Tibial artery (tissue), 4 donors: ENCODE measurements around the gene FMO4.

Experiments used
- DNase-seq, 2 donors: peaks; one replicate each; pipeline ENCODE4 v3.0.0-alpha.2; 2019
- H3K27ac ChIP-seq, 2 donors: fragments of 200-600 bp; sonication (generic) in 1 of 2; 1 replicate in 1 of 2; 2 replicates in 1 of 2; pipeline ENCODE4 v1.5.1; 2018 to 2019; ENCODE audit warnings: mild to moderate bottlenecking in 1 of 2
- H3K27me3 ChIP-seq, 2 donors: fragments of 200-600 bp; sonication (generic) in 1 of 2; one replicate each; pipeline versions ENCODE4 v1.5.1 to v1.6.0; 2016 to 2019
- H3K36me3 ChIP-seq, 3 donors: fragments of 200-600 bp; sonication (generic) in 2 of 3; one replicate each; pipeline ENCODE4 v1.5.1; 2016 to 2019; ENCODE audit warnings: mild to moderate bottlenecking in 2 of 3
- H3K4me1 ChIP-seq, 4 donors: fragments of 200-600 bp; sonication (generic) in 2 of 4; 1 replicate in 3 of 4; 2 replicates in 1 of 4; pipeline ENCODE4 v1.5.1; 2016 to 2019
- H3K4me3 ChIP-seq, 2 donors: fragments of 200-600 bp; sonication (generic) in 1 of 2; 1 replicate in 1 of 2; 2 replicates in 1 of 2; pipeline ENCODE4 v1.5.1; 2018 to 2019; ENCODE audit warnings: mild to moderate bottlenecking in 2 of 2
- H3K9me3 ChIP-seq, 3 donors: fragments of 200-600 bp; sonication (generic) in 1 of 3; one replicate each; pipeline ENCODE4 v1.5.1; 2016 to 2019
- CTCF ChIP-seq, 2 experiments: fragments of 200-600 bp in 1 of 2; fragments of 450-650 bp in 1 of 2; IDR thresholded peaks; one replicate each; pipeline ENCODE4 v1.5.1; 2017 to 2019; ENCODE audit warnings: antibody characterized with exemption in 2 of 2, mild to moderate bottlenecking in 1 of 2, moderate library complexity in 1 of 2
- intact Hi-C: fragments of 100-400 bp; cut with DNase I; formaldehyde crosslinking; loops from one replicate; pipeline ENCODE4 v1.15.0; 2023; ENCODE audit warnings: low total_unique reads

FMO4 gene

GRCh38 chr1:171277534-171277933, 36.4 kb upstream of the FMO4 start:
- TF ChIP-seq CTCF (IDR thresholded peaks at IDR 0.05) = no peak
- Histone ChIP-seq H3K9me3 (no peaks in the 10 kb centered on the region), H3K36me3 (no peaks in the 10 kb centered on the region), H3K27me3 (no peaks in the 10 kb centered on the region), H3K27ac (no peak overlapping the region), H3K4me1 (no peaks in the 10 kb centered on the region), H3K4me3 (no peak overlapping the region)
- intact Hi-C loops = no loop called here
- DNase-seq = no peak

GRCh38 chr1:171279234-171279633, 34.7 kb upstream of the FMO4 start:
- no peaks in the 10 kb centered on the region for H3K4me1 ChIP-seq
- no peaks in the 10 kb centered on the region for H3K9me3 ChIP-seq
- H3K4me3 ChIP-seq = no peak overlapping the region
- DNase-seq = no peak
- H3K36me3 ChIP-seq = no peaks in the 10 kb centered on the region
- H3K27ac ChIP-seq = no peak overlapping the region
- no peak for TF ChIP-seq CTCF (IDR thresholded peaks at IDR 0.05)
- intact Hi-C loops = no loop called here
- no peaks in the 10 kb centered on the region for H3K27me3 ChIP-seq

GRCh38 chr1:171279678-171280077, 34.3 kb upstream of the FMO4 start:
- TF ChIP-seq CTCF (IDR thresholded peaks at IDR 0.05) = no peak
- intact Hi-C loops = no loop called here
- Histone ChIP-seq H3K36me3 (no peaks in the 10 kb centered on the region), H3K27ac (no peak overlapping the region), H3K4me1 (no peaks in the 10 kb centered on the region), H3K9me3 (no peaks in the 10 kb centered on the region), H3K27me3 (no peaks in the 10 kb centered on the region), H3K4me3 (no peak overlapping the region)
- no peak for DNase-seq

- Histone ChIP-seq H3K36me3 (no peaks in the 10 kb centered on the region), H3K9me3 (no peaks in the 10 kb centered on the region), H3K4me1 (no peaks in the 10 kb centered on the region), H3K27ac (no peak overlapping the region), H3K4me3 (no peak overlapping the region), H3K27me3 (no peaks in the 10 kb centered on the region)
- TF ChIP-seq CTCF (IDR thresholded peaks at IDR 0.05) = no peak
- DNase-seq = no peak
- intact Hi-C loops = no loop called here
Observed at GRCh38 chr1:171280599-171280998, 33.4 kb upstream of the FMO4 start.

- intact Hi-C loops = no loop called here
- no peak for DNase-seq
- TF ChIP-seq CTCF (IDR thresholded peaks at IDR 0.05) = no peak
Observed at GRCh38 chr1:171286032-171286705, 27.8 kb upstream of the FMO4 start.

GRCh38 chr1:171290621-171291020, 23.4 kb upstream of the FMO4 start:
- H3K4me1 ChIP-seq = no peaks in the 10 kb centered on the region
- H3K9me3 ChIP-seq = no peaks in the 10 kb centered on the region
- H3K27me3 ChIP-seq = no peaks in the 10 kb centered on the region
- no peak overlapping the region for H3K4me3 ChIP-seq
- intact Hi-C loops = no loop called here
- no peak for TF ChIP-seq CTCF (IDR thresholded peaks at IDR 0.05)
- H3K27ac ChIP-seq = no peak overlapping the region
- no peaks in the 10 kb centered on the region for H3K36me3 ChIP-seq
- no peak for DNase-seq

More at GRCh38 chr1:171286032-171286705, 27.8 kb upstream of the FMO4 start:
- no peaks in the 10 kb centered on the region for H3K36me3 ChIP-seq
- no peak overlapping the region for H3K27ac ChIP-seq
- H3K4me3 ChIP-seq = no peak overlapping the region
- H3K27me3 ChIP-seq = no peaks in the 10 kb centered on the region
- no peaks in the 10 kb centered on the region for H3K9me3 ChIP-seq
- H3K4me1 ChIP-seq = no peaks in the 10 kb centered on the region
